AG09309 (cell line): ENCODE results near the gene MEX3A.

Source experiments
- DNase-seq: peaks from one replicate; pipeline ENCODE4 v3.0.0-alpha.2; 2010; ENCODE audit warnings: low read depth
- H3K4me3 ChIP-seq: 2 replicates; pipeline ENCODE4 v1.5.1; 2011; ENCODE audit warnings: mild to moderate bottlenecking, low read depth, low read length, moderate library complexity; ENCODE audit not compliant: control insufficient read depth
- CTCF ChIP-seq: IDR thresholded peaks from 2 replicates; pipeline ENCODE4 v1.5.1; 2011; ENCODE audit warnings: mild to moderate bottlenecking, low read depth, low read length, inconsistent platforms; ENCODE audit not compliant: insufficient read depth, control insufficient read depth; ENCODE audit errors: missing control alignments

The MEX3A gene

GRCh38 chr1:156054500-156055280, 27.6 kb downstream of the MEX3A start, which contains the start of gene LAMTOR2:
LAMTOR2 (plus strand) TSS chr1:156054782; CDS start chr1:156054890, 108 bp downstream.
- H3K4me3 ChIP-seq: peak within 1 kb of the TSS; percentile 71
- TF ChIP-seq CTCF: no peak
- DNase-seq: peak; percentile 68

- TF ChIP-seq CTCF: peak; percentile 44
- peak; percentile 35 for DNase-seq
- peak within 1 kb of the TSS; percentile 96 for H3K4me3 ChIP-seq
Observed at GRCh38 chr1:156053768-156054499, 28.3 kb downstream of the MEX3A start, which contains the start of gene UBQLN4. UBQLN4 (minus strand) TSS chr1:156053798; CDS start chr1:156053701, 97 bp downstream.

GRCh38 chr1:156052862-156053767, 29.1 kb downstream of the MEX3A start:
- TF ChIP-seq CTCF: peak; percentile 37
- peak overlapping the region; percentile 96 for H3K4me3 ChIP-seq
- DNase-seq: no peak

GRCh38 chr1:156051011-156051725, 31.1 kb downstream of the MEX3A start:
- no peak for TF ChIP-seq CTCF
- no peak overlapping the region for H3K4me3 ChIP-seq
- no peak for DNase-seq

GRCh38 chr1:156050376-156050775, 31.9 kb downstream of the MEX3A start:
- DNase-seq: no peak
- no peak overlapping the region for H3K4me3 ChIP-seq
- no peak for TF ChIP-seq CTCF

- no peak overlapping the region for H3K4me3 ChIP-seq
- DNase-seq: no peak
Observed at GRCh38 chr1:156048663-156049258, 33.5 kb downstream of the MEX3A start.

More at GRCh38 chr1:156048663-156049258, 33.5 kb downstream of the MEX3A start:
- TF ChIP-seq CTCF: no peak
